Stomach (tissue), 9 donors: ENCODE data around the gene MANEAL. TPM values are rescaled to one million over a fixed set of nuclear protein-coding genes. Genes with fewer than 3 reads are reported as not detected.
"Not testable (repeated sequence)": the region's sequence is repeated elsewhere in the genome, so short reads cannot be mapped to it uniquely, and the experiment has no call there.

Experiments
- DNase-seq, 2 donors: peaks; one replicate each; pipeline versions ENCODE4 v3.0.0 to v3.0.0-alpha.2; 2013 to 2019
- H3K27ac ChIP-seq, 5 donors: fragments of 200-600 bp in 4 of 5; sonication (generic) in 4 of 5; one replicate each; pipeline ENCODE4 v1.5.1; 2013 to 2019; ENCODE audit warnings: mild to moderate bottlenecking in 1 of 5, moderate library complexity in 1 of 5
- H3K27me3 ChIP-seq, 3 donors: fragments of 200-600 bp; sonication (generic); one replicate each; pipeline ENCODE4 v1.5.1; 2017 to 2019; ENCODE audit warnings: mixed run types in 1 of 3
- H3K36me3 ChIP-seq, 4 donors: fragments of 200-600 bp; sonication (generic); 1 replicate in 3 of 4; 2 replicates in 1 of 4; pipeline ENCODE4 v1.5.1; 2016 to 2019
- H3K4me1 ChIP-seq, 4 donors: fragments of 200-600 bp; sonication (generic); one replicate each; pipeline ENCODE4 v1.5.1; 2016 to 2019
- H3K4me3 ChIP-seq, 4 donors: fragments of 200-600 bp; sonication (generic) in 3 of 4; one replicate each; pipeline ENCODE4 v1.5.1; 2016 to 2019; ENCODE audit warnings: mild to moderate bottlenecking in 1 of 4
- H3K9me3 ChIP-seq, 4 donors: fragments of 200-600 bp; sonication (generic); one replicate each; pipeline ENCODE4 v1.5.1; 2016 to 2019
- EP300 ChIP-seq: sonication (generic); formaldehyde crosslinking; IDR thresholded peaks from one replicate; pipeline ENCODE4 v1.6.1; 2017; ENCODE audit warnings: antibody characterized with exemption
- POLR2A ChIP-seq, 4 donors: fragments of 450-650 bp; IDR thresholded peaks; one replicate each; pipeline ENCODE4 v1.6.1; 2016; ENCODE audit warnings: antibody characterized with exemption in 4 of 4, control low read depth in 2 of 4, mild to moderate bottlenecking in 1 of 4, moderate library complexity in 1 of 4
- POLR2AphosphoS5 ChIP-seq, 3 donors: sonication (generic); formaldehyde crosslinking; IDR thresholded peaks; one replicate each; pipeline ENCODE4 v1.6.1; 2016; ENCODE audit warnings: antibody characterized with exemption in 3 of 3
- WGBS, 5 donors: extraction: QIAGEN DNeasy Blood & Tissue Kit in 3 of 5; methylation state at CpG; one replicate each; pipeline versions ENCODE4 v1.1.5 to v1.1.7; 2013 to 2018; 5-methylcytosine and 5-hydroxymethylcytosine counted together
- intact Hi-C: fragments of 100-400 bp; cut with DNase I; formaldehyde crosslinking; loops from one replicate; pipeline ENCODE4 v1.15.1; 2023; ENCODE audit warnings: low total_unique reads
- polyA plus RNA-seq, 3 donors: library from polyadenylated mRNA; stranded (reverse); fragments of 200-250 nt; gene quantifications; one replicate each; pipeline ENCODE4 v1.2.3, GENCODE V29; 2013
- total RNA-seq, 5 donors: library from RNA; depleted of rRNA; stranded (reverse); fragments of >200 nt; gene quantifications; one replicate each; pipeline versions ENCODE4 v1.1.0 to v1.2.3, GENCODE V29; 2014 to 2016
- TF ChIP-seq, protein P1 (sequence below), 7 experiments: fragments of 450-650 bp in 4 of 7; fragments of 200-600 bp in 3 of 7; sonication (generic) in 3 of 7; IDR thresholded peaks; one replicate each; pipeline ENCODE4 v1.5.1; 2016 to 2019; ENCODE audit warnings: antibody characterized with exemption in 7 of 7, control low read depth in 2 of 7, mild to moderate bottlenecking in 1 of 7
- donor health status: healthy with polysubstance abuse.
- donor health status: Bipolar disorder and iron deficiency.
- donor health status: healthy.

MANEAL gene
- total and polyA plus RNA-seq, 8 donors = 1.4 to 5.8 (median 2.2) TPM; not detected in 1

- Histone ChIP-seq H3K4me3 (no peak overlapping the region), H3K9me3 (peaks cover 0 to 8% (median 0%) of the 10 kb centered on the region in 4 donors), H3K27ac (no peak overlapping the region), H3K4me1 (peaks cover 0 to 11% (median 8%) of the 10 kb centered on the region in 4 donors), H3K27me3 (peaks cover 28 to 87% (median 44%) of the 10 kb centered on the region in 3 donors), H3K36me3 (no peaks in the 10 kb centered on the region)
- intact Hi-C loops = no loop called here
- DNase-seq = no peak
- no peak for TF ChIP-seq POLR2A (IDR thresholded peaks at IDR 0.05)
- 0 to 34% (median 24%) methylated on average over 2 of the region's 2 CpGs for WGBS, 5 donors
These were observed 26.2 kb upstream of the MANEAL start for GRCh38 chr1:37767488-37767887.

DNA sequence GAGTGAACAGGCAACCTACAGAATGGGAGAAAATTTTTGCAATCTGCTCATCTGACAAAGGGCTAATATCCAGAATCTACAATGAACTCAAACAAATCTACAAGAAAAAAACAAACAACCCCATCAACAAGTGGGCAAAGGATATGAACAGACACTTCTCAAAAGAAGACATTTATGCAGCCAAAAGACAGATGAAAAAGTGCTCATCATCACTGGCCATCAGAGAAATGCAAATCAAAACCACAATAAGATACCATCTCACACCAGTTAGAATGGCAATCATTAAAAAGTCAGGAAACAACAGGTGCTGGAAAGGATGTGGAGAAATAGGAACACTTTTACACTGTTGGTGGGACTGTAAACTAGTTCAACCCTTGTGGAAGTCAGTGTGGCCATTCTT is 22.2 kb upstream of the MANEAL start:
- H3K4me1 ChIP-seq, H3K4me3 ChIP-seq, DNase-seq, H3K36me3 ChIP-seq, H3K27ac ChIP-seq, H3K9me3 ChIP-seq, intact Hi-C loops: not testable (repeated sequence)
- peaks cover 3 to 60% (median 12%) of the 10 kb centered on the region in 3 donors for H3K27me3 ChIP-seq

DNA sequence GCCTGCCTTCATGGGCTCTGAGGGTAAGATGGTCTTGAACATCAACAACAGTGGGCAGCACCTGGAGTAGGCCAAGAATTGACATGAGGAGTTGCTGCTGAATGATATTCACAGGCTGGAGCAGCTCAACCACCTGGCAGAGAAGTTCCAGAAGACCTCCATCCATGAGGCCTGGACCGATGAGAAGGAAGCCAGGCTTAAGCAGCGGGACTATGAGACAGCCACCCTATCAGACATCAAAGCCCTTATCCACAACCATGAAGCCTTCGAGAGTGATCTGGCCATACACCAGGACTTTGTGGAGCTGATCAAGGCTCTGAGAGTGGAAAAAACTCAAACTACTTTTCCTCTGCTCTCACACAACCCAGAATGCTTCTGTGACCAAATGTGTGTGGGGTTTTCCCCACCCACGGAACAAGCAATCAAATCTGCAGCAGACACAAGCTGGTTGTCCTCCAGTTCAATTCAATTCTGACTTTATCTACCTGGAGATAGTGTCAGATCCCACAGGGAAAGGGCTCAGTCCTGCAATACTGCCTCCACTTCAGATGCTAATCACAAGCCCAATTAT is 16.6 kb upstream of the MANEAL start:
- Histone ChIP-seq H3K27me3 (peaks cover 0 to 32% (median 0%) of the 10 kb centered on the region in 3 donors), H3K4me3 (no peak overlapping the region), H3K36me3 (no peaks in the 10 kb centered on the region), H3K4me1 (peaks cover 0 to 4% (median 0%) of the 10 kb centered on the region in 4 donors), H3K27ac (no peak overlapping the region), H3K9me3 (peaks cover 0 to 5% (median 1%) of the 10 kb centered on the region in 4 donors)
- no peak for TF ChIP-seq POLR2AphosphoS5 (IDR thresholded peaks at IDR 0.05)
- TF ChIP-seq EP300 = no peak
- TF ChIP-seq POLR2A (IDR thresholded peaks at IDR 0.05) = no peak
- TF ChIP-seq, protein P1, sequence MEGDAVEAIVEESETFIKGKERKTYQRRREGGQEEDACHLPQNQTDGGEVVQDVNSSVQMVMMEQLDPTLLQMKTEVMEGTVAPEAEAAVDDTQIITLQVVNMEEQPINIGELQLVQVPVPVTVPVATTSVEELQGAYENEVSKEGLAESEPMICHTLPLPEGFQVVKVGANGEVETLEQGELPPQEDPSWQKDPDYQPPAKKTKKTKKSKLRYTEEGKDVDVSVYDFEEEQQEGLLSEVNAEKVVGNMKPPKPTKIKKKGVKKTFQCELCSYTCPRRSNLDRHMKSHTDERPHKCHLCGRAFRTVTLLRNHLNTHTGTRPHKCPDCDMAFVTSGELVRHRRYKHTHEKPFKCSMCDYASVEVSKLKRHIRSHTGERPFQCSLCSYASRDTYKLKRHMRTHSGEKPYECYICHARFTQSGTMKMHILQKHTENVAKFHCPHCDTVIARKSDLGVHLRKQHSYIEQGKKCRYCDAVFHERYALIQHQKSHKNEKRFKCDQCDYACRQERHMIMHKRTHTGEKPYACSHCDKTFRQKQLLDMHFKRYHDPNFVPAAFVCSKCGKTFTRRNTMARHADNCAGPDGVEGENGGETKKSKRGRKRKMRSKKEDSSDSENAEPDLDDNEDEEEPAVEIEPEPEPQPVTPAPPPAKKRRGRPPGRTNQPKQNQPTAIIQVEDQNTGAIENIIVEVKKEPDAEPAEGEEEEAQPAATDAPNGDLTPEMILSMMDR (IDR thresholded peaks at IDR 0.05) = no peak
- intact Hi-C loops = no loop called here
- no peak for DNase-seq
- WGBS, 5 donors = 56 to 70% (median 63%) methylated on average over 4 of the region's 4 CpGs

- peaks cover 0 to under 1% (median under 1%) of the 10 kb centered on the region in 4 donors for H3K9me3 ChIP-seq
- no peak overlapping the region for H3K4me3 ChIP-seq
- no peak for TF ChIP-seq POLR2AphosphoS5 (IDR thresholded peaks at IDR 0.05)
- TF ChIP-seq EP300 = no peak
- TF ChIP-seq, protein P1 (IDR thresholded peaks at IDR 0.05) = no peak
- TF ChIP-seq POLR2A (IDR thresholded peaks at IDR 0.05) = no peak
- no peaks in the 10 kb centered on the region for H3K36me3 ChIP-seq
- intact Hi-C loops = no loop called here
- no peak for DNase-seq
- peaks cover 0 to 4% (median 0%) of the 10 kb centered on the region in 4 donors for H3K4me1 ChIP-seq
- no peak overlapping the region for H3K27ac ChIP-seq
- WGBS, 5 donors = 83 to 100% (median 89%) methylated on average over 1 to 3 of the region's 3 CpGs
- H3K27me3 ChIP-seq = peaks cover 0 to 47% (median 0%) of the 10 kb centered on the region in 3 donors
These were observed 15.0 kb upstream of the MANEAL start for GRCh38 chr1:37778654-37779053.

- TF ChIP-seq, protein P1 (IDR thresholded peaks at IDR 0.05) = no peak
- TF ChIP-seq POLR2A (IDR thresholded peaks at IDR 0.05) (no peak), EP300 (no peak), POLR2AphosphoS5 (IDR thresholded peaks at IDR 0.05) (no peak)
These were observed 11.2 kb upstream of the MANEAL start for GRCh38 chr1:37782491-37782890.

More at GRCh38 chr1:37782491-37782890, 11.2 kb upstream of the MANEAL start:
- H3K27ac ChIP-seq = no peak overlapping the region
- no peak overlapping the region for H3K4me3 ChIP-seq
- no peaks in the 10 kb centered on the region for H3K36me3 ChIP-seq
- intact Hi-C loops = no loop called here
- H3K4me1 ChIP-seq = peaks cover 0 to 4% (median 0%) of the 10 kb centered on the region in 4 donors
- 82 to 86% (median 84%) methylated on average over 17 of the region's 17 CpGs for WGBS, 5 donors
- no peaks in the 10 kb centered on the region for H3K9me3 ChIP-seq
- DNase-seq = no peak
- peaks cover 0 to 65% (median 0%) of the 10 kb centered on the region in 3 donors for H3K27me3 ChIP-seq
